ENCODE results near the gene HEY2.

- TF ChIP-seq ELF4 (IDR thresholded peaks at IDR 0.05) (no peak), ARNT (IDR thresholded peaks at IDR 0.05) (no peak), SP1 (IDR thresholded peaks at IDR 0.05) (no peak), FOXK2 (IDR thresholded peaks at IDR 0.05) (no peak), BHLHE40 (IDR thresholded peaks at IDR 0.05; ENCODE audit: borderline replicate concordance) (no peak), ZNF384 (IDR thresholded peaks at IDR 0.05) (no peak), PKNOX1 (IDR thresholded peaks at IDR 0.05) (no peak)
Observed at GRCh38 chr6:125802943-125803377, 53.5 kb downstream of the HEY2 start.
